H1 (cell line): ENCODE results near the gene DHX57. TPM values are rescaled to one million over a fixed set of nuclear protein-coding genes. Genes with fewer than 3 reads are reported as not detected.

ENCODE experiments used
- CTCF ChIA-PET: fragments of 300-600 bp; sonication (Branson Sonifier 250); formaldehyde crosslinking; loops from one replicate; lab custom pipeline; 2021; ENCODE audit not compliant: partially characterized antibody; lab: Charles Lee
- POLR2A ChIA-PET: fragments of 300-600 bp; sonication (Branson Sonifier 250); formaldehyde crosslinking; loops from one replicate; lab custom pipeline; 2021; ENCODE audit warnings: inconsistent platforms; ENCODE audit not compliant: partially characterized antibody; lab: Charles Lee
- DNase-seq, 2 experiments: peaks; one replicate each; pipeline versions ENCODE4 v3.0.0 to v3.0.0-alpha.2; 2010 to 2022; ENCODE audit warnings: low spot score in 2 of 2, low read depth in 1 of 2, mixed read lengths in 1 of 2
- FAIRE-seq: peaks from 2 replicates; lab custom pipeline; 2011; peaks lifted over from hg19 to GRCh38; lab: Jason Lieb, UNC
- H2AFZ ChIP-seq: 2 replicates; pipeline ENCODE4 v1.8.1; 2012; ENCODE audit warnings: low read length, inconsistent platforms
- H2AK5ac ChIP-seq: 2 replicates; pipeline ENCODE4 v1.6.1; 2013; ENCODE audit warnings: low read depth, low read length
- H2BK120ac ChIP-seq: replicated peaks from 2 replicates; pipeline ENCODE3; 2013; ENCODE audit warnings: low read depth, low read length, inconsistent platforms
- H2BK12ac ChIP-seq: 2 replicates; pipeline ENCODE4 v1.6.1; 2013; ENCODE audit warnings: low read depth, low read length
- H2BK15ac ChIP-seq: 2 replicates; pipeline ENCODE4 v1.6.1; 2013; ENCODE audit warnings: low read length
- H2BK20ac ChIP-seq: 2 replicates; pipeline ENCODE4 v1.6.1; 2013; ENCODE audit warnings: low read length
- H2BK5ac ChIP-seq: 2 replicates; pipeline ENCODE4 v1.6.1; 2013; ENCODE audit warnings: low read depth, low read length
- H3K14ac ChIP-seq: 2 replicates; pipeline ENCODE4 v1.6.1; 2013; ENCODE audit warnings: inconsistent platforms; ENCODE audit not compliant: insufficient read length
- H3K18ac ChIP-seq: 2 replicates; pipeline ENCODE4 v1.6.1; 2013; ENCODE audit warnings: low read length; ENCODE audit errors: extremely low read depth
- H3K23ac ChIP-seq: 2 replicates; pipeline ENCODE4 v1.6.1; 2013; ENCODE audit warnings: inconsistent platforms; ENCODE audit not compliant: insufficient read length
- H3K23me2 ChIP-seq: 2 replicates; pipeline ENCODE4 v1.6.1; 2013; ENCODE audit warnings: low read depth, low read length
- H3K27ac ChIP-seq: 2 replicates; pipeline ENCODE4 v1.6.1; 2011; ENCODE audit warnings: low read depth, low read length, inconsistent platforms
- H3K27me3 ChIP-seq, 4 experiments: replicated peaks in 1 of 4; 1 replicate in 1 of 4; 2 replicates in 3 of 4; pipeline versions ENCODE4 v1.6.1 to v1.8.1; 2011 to 2013; ENCODE audit warnings: low read length in 3 of 4, mild to moderate bottlenecking in 3 of 4, inconsistent platforms in 2 of 4, mixed read lengths in 2 of 4, moderate library complexity in 1 of 4; ENCODE audit not compliant: control insufficient read depth in 3 of 4, insufficient read depth in 3 of 4; ENCODE audit errors: extremely low read depth in 1 of 4
- H3K36me3 ChIP-seq, 4 experiments: 2 replicates each; pipeline versions ENCODE4 v1.6.1 to v1.8.1; 2011 to 2013; ENCODE audit warnings: mild to moderate bottlenecking in 4 of 4, low read length in 3 of 4, moderate library complexity in 2 of 4, control low read depth in 1 of 4, inconsistent platforms in 1 of 4; ENCODE audit not compliant: insufficient read depth in 4 of 4, control insufficient read depth in 2 of 4
- H3K4ac ChIP-seq: replicated peaks from 2 replicates; pipeline ENCODE3; 2013; ENCODE audit warnings: low read length, low read depth, mixed read lengths, inconsistent platforms; ENCODE audit not compliant: insufficient read length
- H3K4me1 ChIP-seq, 4 experiments: replicated peaks in 1 of 4; 1 replicate in 1 of 4; 2 replicates in 3 of 4; pipeline versions ENCODE4 v1.6.1 to v1.8.1; 2011 to 2013; ENCODE audit warnings: low read length in 3 of 4, inconsistent platforms in 2 of 4, mixed read lengths in 1 of 4; ENCODE audit not compliant: insufficient read depth in 4 of 4, control insufficient read depth in 3 of 4
- H3K4me2 ChIP-seq, 2 experiments: 2 replicates each; pipeline versions ENCODE4 v1.6.1 to v1.8.1; 2011 to 2013; ENCODE audit warnings: low read depth in 2 of 2, low read length in 2 of 2, control low read depth in 1 of 2, inconsistent platforms in 1 of 2, mild to moderate bottlenecking in 1 of 2; ENCODE audit not compliant: insufficient read depth in 1 of 2
- H3K4me3 ChIP-seq, 4 experiments: fragments of 200-600, 300-600 bp in 1 of 4; sonication (generic), shearing (Covaris generic), sonication (Bioruptor Twin) in 1 of 4; 2 replicates each; pipeline versions ENCODE4 v1.5.1 to v1.8.1; 2011 to 2016; ENCODE audit warnings: low read length in 4 of 4, low read depth in 3 of 4, control low read depth in 2 of 4, inconsistent platforms in 2 of 4, mild to moderate bottlenecking in 2 of 4, mixed read lengths in 1 of 4, moderate library complexity in 1 of 4; ENCODE audit not compliant: insufficient read depth in 2 of 4; ENCODE audit errors: extremely low read depth in 1 of 4
- H3K56ac ChIP-seq: replicated peaks from 2 replicates; pipeline ENCODE3; 2013; ENCODE audit warnings: low read depth, mild to moderate bottlenecking, mixed read lengths, low read length, inconsistent platforms; ENCODE audit not compliant: insufficient read length
- H3K79me1 ChIP-seq: 2 replicates; pipeline ENCODE4 v1.6.1; 2013; ENCODE audit warnings: low read depth, low read length, control low read depth
- H3K79me2 ChIP-seq, 2 experiments: 2 replicates each; pipeline versions ENCODE4 v1.6.1 to v1.8.1; 2012 to 2013; ENCODE audit warnings: low read length in 2 of 2, mild to moderate bottlenecking in 2 of 2, inconsistent platforms in 1 of 2; ENCODE audit not compliant: insufficient read depth in 2 of 2, control insufficient read depth in 1 of 2
- H3K9ac ChIP-seq, 4 experiments: replicated peaks in 1 of 4; 1 replicate in 1 of 4; 2 replicates in 3 of 4; pipeline versions ENCODE4 v1.6.1 to v1.8.1; 2011 to 2013; ENCODE audit warnings: low read depth in 3 of 4, low read length in 3 of 4, control low read depth in 2 of 4, mild to moderate bottlenecking in 2 of 4, moderate library complexity in 2 of 4, inconsistent platforms in 1 of 4; ENCODE audit errors: extremely low read depth in 1 of 4
- H3K9me3 ChIP-seq, 2 experiments: 2 replicates each; pipeline versions ENCODE4 v1.6.1 to v1.8.1; 2012 to 2013; ENCODE audit warnings: mild to moderate bottlenecking in 2 of 2, moderate library complexity in 2 of 2, control low read depth in 1 of 2, inconsistent platforms in 1 of 2, low read depth in 1 of 2, low read length in 1 of 2, mixed read lengths in 1 of 2; ENCODE audit not compliant: insufficient read depth in 2 of 2
- H4K20me1 ChIP-seq, 2 experiments: replicated peaks in 1 of 2; 2 replicates each; pipeline versions ENCODE3 to v1.8.1; 2011 to 2013; ENCODE audit warnings: inconsistent platforms in 2 of 2, low read length in 2 of 2, mild to moderate bottlenecking in 1 of 2; ENCODE audit not compliant: insufficient read depth in 2 of 2, control insufficient read depth in 1 of 2
- H4K5ac ChIP-seq: 2 replicates; pipeline ENCODE4 v1.6.1; 2013; ENCODE audit warnings: low read length, low read depth, mixed read lengths, inconsistent platforms; ENCODE audit not compliant: insufficient read length
- H4K8ac ChIP-seq: 2 replicates; pipeline ENCODE4 v1.8.0; 2013; ENCODE audit warnings: mild to moderate bottlenecking, moderate library complexity, low read length, inconsistent platforms; ENCODE audit not compliant: insufficient read depth; ENCODE audit errors: extremely low read depth
- H4K91ac ChIP-seq: replicated peaks from 2 replicates; pipeline ENCODE3; 2013; ENCODE audit warnings: low read length, mixed read lengths, inconsistent platforms; ENCODE audit not compliant: insufficient read length
- KDM1A ChIP-seq: fragments of 200-600, 300-600 bp; sonication (generic); IDR thresholded peaks from 2 replicates; pipeline ENCODE4 v1.7.1; 2016; ENCODE audit warnings: mild to moderate bottlenecking, low read length, borderline replicate concordance
- KDM5A ChIP-seq: fragments of 200-600 bp; IDR thresholded peaks from 2 replicates; pipeline ENCODE4 v1.7.1; 2012; ENCODE audit warnings: mild to moderate bottlenecking, low read length, inconsistent platforms, mixed read lengths
- RBBP5 ChIP-seq: IDR thresholded peaks from 2 replicates; pipeline ENCODE4 v1.7.1; 2012; ENCODE audit warnings: low read depth, mild to moderate bottlenecking, inconsistent platforms, low read length, moderate library complexity, borderline replicate concordance
- SAP30 ChIP-seq: fragments of 300-600 bp; sonication (generic); IDR thresholded peaks from 2 replicates; pipeline ENCODE4 v1.7.1; 2012; ENCODE audit warnings: low read length, moderate library complexity, mild to moderate bottlenecking, inconsistent platforms; ENCODE audit not compliant: insufficient read depth, insufficient replicate concordance
- polyA plus RNA-seq, 7 experiments: library from polyadenylated mRNA; depleted of rRNA in 3 of 7; stranded (reverse) in 5 of 7; unstranded in 2 of 7; fragments of >200 nt in 5 of 7; fragments of 200-250 nt in 2 of 7; gene quantifications; 1 replicate in 5 of 7; 2 replicates in 1 of 7; 4 replicates in 1 of 7; pipeline versions ENCODE4 v1.2.1 to v1.2.3, GENCODE V29; 2011 to 2013; ENCODE audit warnings: missing spikeins in 2 of 7, mixed read lengths in 2 of 7
- total RNA-seq: library from RNA; stranded (reverse); fragmentation: NEBNext Ultra II Directional; extraction: Animal tissue kit (Norgen Biotek cat#: 25700); gene quantifications from 2 replicates; pipeline ENCODE4 v1.2.1, GENCODE V29; 2021

DHX57 gene
- total and polyA plus RNA-seq, 2 of the 8 experiments (the other 6 are each of a cell fraction or from before 2014, with no cell fraction given) = 10.7 to 32.9 TPM

DNA sequence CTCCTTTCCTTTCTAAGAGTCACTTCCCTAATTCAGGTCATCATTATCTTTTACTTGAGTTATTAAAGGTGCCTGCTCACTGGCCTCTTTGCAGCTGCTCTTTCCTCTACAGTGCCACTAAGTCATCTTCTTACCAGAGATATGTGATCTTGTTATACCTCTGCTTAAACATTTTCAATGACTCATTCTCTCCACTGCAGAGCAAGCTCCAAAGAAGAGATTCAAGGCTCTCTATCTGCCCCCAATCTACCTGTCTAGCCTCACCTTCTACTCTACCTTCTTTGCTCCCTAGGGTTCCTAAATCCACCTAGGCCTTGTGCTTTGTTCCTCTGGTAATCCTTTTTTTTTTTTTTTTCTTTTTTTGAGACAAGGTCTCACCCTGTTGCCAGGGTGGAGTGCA is 17.1 kb upstream of the DHX57 start:
- Histone ChIP-seq H3K4me1 (no peaks in the 10 kb centered on the region), H4K5ac (no peak overlapping the region), H3K23ac (no peak overlapping the region), H3K4me2 (no peak overlapping the region), H4K20me1 (no peaks in the 10 kb centered on the region), H3K27ac (no peak overlapping the region), H3K23me2 (no peaks in the 10 kb centered on the region; the same call in 1 of the 2 replicates), H2AFZ (no peak overlapping the region), H3K4ac (no peak overlapping the region), H2BK12ac (no peak overlapping the region), H3K14ac (no peak overlapping the region), H2BK5ac (no peak overlapping the region), H4K8ac (no peak overlapping the region), H2BK20ac (no peak overlapping the region), H3K27me3 (no peaks in the 10 kb centered on the region), H3K56ac (no peak overlapping the region), H2AK5ac (no peak overlapping the region), H3K79me1 (no peaks in the 10 kb centered on the region), H4K91ac (no peak overlapping the region), H3K79me2 (no peaks in the 10 kb centered on the region), H3K9ac (no peak overlapping the region), H3K36me3 (no peaks in the 10 kb centered on the region), H3K4me3 (no peak overlapping the region), H2BK15ac (no peak overlapping the region), H2BK120ac (no peak overlapping the region), H3K9me3 (no peaks in the 10 kb centered on the region), H3K18ac (no peak overlapping the region)
- FAIRE-seq (no peak), DNase-seq (no peak)
- CTCF ChIA-PET = interaction anchor here (0.6 to 1.0 kb wide), 2 partner anchors 12 to 15 kb away, joined by 3 read pairs; no protein-coding TSS in a partner anchor
- TF ChIP-seq SAP30 (no peak), KDM1A (no peak), RBBP5 (no peak), KDM5A (no peak)
- POLR2A ChIA-PET = no interaction called here
